HepG2 (cell line): ENCODE measurements around the gene BLVRA. TPM values are rescaled to one million over a fixed set of nuclear protein-coding genes. Genes with fewer than 3 reads are reported as not detected.

Source experiments
- ATAC-seq: fragments of 200-7000 bp; cut with Tn5 transposase; 3 replicates; pipeline ENCODE4 v1.9.1; 2020; ENCODE audit warnings: mild to moderate bottlenecking, moderate library complexity
- BruUV-seq: library from RNA; stranded (reverse); fragments of 400-500 nt; replicated peaks from 2 replicates; lab custom pipeline; 2021; lab: Mats Ljungman, UMichigan
- CTCF ChIA-PET: fragments of 300-600 bp; formaldehyde crosslinking; extraction: SDS; loops from one replicate; lab custom pipeline; 2021; ENCODE audit warnings: low total read pairs, inconsistent platforms, low intra/inter-chr PET ratio; lab: Yijun Ruan, JAX
- POLR2A ChIA-PET: fragments of 350-600 bp; sonication (Branson Sonifier 250); formaldehyde crosslinking; loops from one replicate; lab custom pipeline; 2020; ENCODE audit warnings: antibody characterized with exemption, inconsistent platforms; lab: Yijun Ruan, JAX
- DNase-seq: peaks from one replicate; pipeline ENCODE4 v3.0.0-alpha.2; 2015; ENCODE audit warnings: low spot score
- FAIRE-seq: peaks from 3 replicates; lab custom pipeline; 2011; peaks lifted over from hg19 to GRCh38; lab: Jason Lieb, UNC
- H2AFZ ChIP-seq: one replicate; pipeline ENCODE4 v1.6.1; 2011; ENCODE audit warnings: low read length, inconsistent platforms
- H3K27ac ChIP-seq: fragments of 300-600 bp; 3 replicates; pipeline ENCODE4 v1.8.0; 2011; ENCODE audit warnings: mixed run types, mild to moderate bottlenecking, mixed read lengths, low read length, inconsistent platforms; ENCODE audit not compliant: insufficient read depth; ENCODE audit errors: extremely low read length
- H3K27me3 ChIP-seq, 2 experiments: fragments of 200-600 bp in 1 of 2; 2 replicates in 1 of 2; 3 replicates in 1 of 2; pipeline versions ENCODE4 v1.6.0 to v1.8.0; 2011; ENCODE audit warnings: low read length in 2 of 2, mild to moderate bottlenecking in 2 of 2, moderate library complexity in 2 of 2, inconsistent platforms in 1 of 2; ENCODE audit not compliant: insufficient read depth in 2 of 2, control insufficient read depth in 1 of 2
- H3K36me3 ChIP-seq, 2 experiments: fragments of 200-600 bp in 1 of 2; replicated peaks in 1 of 2; 2 replicates in 1 of 2; 3 replicates in 1 of 2; pipeline versions ENCODE4 v1.5.1 to v1.8.0; 2011; ENCODE audit warnings: low read length in 2 of 2, inconsistent platforms in 1 of 2; ENCODE audit not compliant: insufficient read depth in 2 of 2, control insufficient read depth in 1 of 2
- H3K4me1 ChIP-seq: 2 replicates; pipeline ENCODE4 v1.5.1; 2012; ENCODE audit warnings: low read length, inconsistent platforms; ENCODE audit not compliant: insufficient read depth
- H3K4me2 ChIP-seq: 2 replicates; pipeline ENCODE4 v1.6.0; 2011; ENCODE audit warnings: low read depth, low read length, inconsistent platforms
- H3K4me3 ChIP-seq, 3 experiments: fragments of 200-600 bp in 1 of 3; sonication (generic), shearing (Covaris generic) in 1 of 3; replicated peaks in 1 of 3; 2 replicates each; pipeline ENCODE4 v1.5.1; 2011 to 2016; ENCODE audit warnings: low read length in 3 of 3, inconsistent platforms in 2 of 3, low read depth in 2 of 3, mild to moderate bottlenecking in 2 of 3, control low read depth in 1 of 3, mixed read lengths in 1 of 3; ENCODE audit not compliant: insufficient read depth in 1 of 3
- H3K79me2 ChIP-seq: one replicate; pipeline ENCODE4 v1.6.1; 2011; ENCODE audit warnings: low read length, inconsistent platforms; ENCODE audit not compliant: insufficient read depth
- H3K9ac ChIP-seq: 2 replicates; pipeline ENCODE4 v1.6.0; 2011; ENCODE audit warnings: mild to moderate bottlenecking, low read depth, low read length, inconsistent platforms; ENCODE audit not compliant: insufficient read depth
- H3K9me3 ChIP-seq: 2 replicates; pipeline ENCODE4 v1.5.1; 2012; ENCODE audit warnings: mild to moderate bottlenecking, low read length
- H4K20me1 ChIP-seq: 2 replicates; pipeline ENCODE4 v1.6.0; 2011; ENCODE audit warnings: inconsistent platforms, mild to moderate bottlenecking, low read length, moderate library complexity; ENCODE audit not compliant: insufficient read depth
- FOXC1 ChIP-seq: sonication (generic); formaldehyde crosslinking; IDR thresholded peaks from 2 replicates; pipeline ENCODE4 v1.8.0; 2022; ENCODE audit warnings: mild to moderate bottlenecking, missing genetic modification reagents, borderline replicate concordance
- HDAC1 ChIP-seq: sonication (generic); formaldehyde crosslinking; IDR thresholded peaks from 2 replicates; pipeline ENCODE4 v1.5.1; 2020; ENCODE audit warnings: mild to moderate bottlenecking, missing genetic modification reagents
- KLF16 ChIP-seq, 2 experiments: sonication (generic) in 1 of 2; formaldehyde crosslinking in 1 of 2; IDR thresholded peaks; 2 replicates each; pipeline versions ENCODE4 v1.6.1 to v1.8.0; 2016 to 2023; ENCODE audit warnings: missing genetic modification reagents in 2 of 2, missing compliant biosample characterization in 1 of 2
- MAZ ChIP-seq, 2 experiments: sonication (generic) in 1 of 2; formaldehyde crosslinking in 1 of 2; IDR thresholded peaks; 2 replicates each; pipeline versions ENCODE4 v1.5.0 to v1.6.1; 2012 to 2020; ENCODE audit warnings: low read depth in 2 of 2, mild to moderate bottlenecking in 2 of 2, borderline replicate concordance in 1 of 2, improper control_type of control experiment in 1 of 2, low read length in 1 of 2, missing genetic modification reagents in 1 of 2, moderate library complexity in 1 of 2
- SAP130 ChIP-seq: IDR thresholded peaks from 2 replicates; pipeline ENCODE4 v1.6.1; 2016; ENCODE audit warnings: low read depth
- SNAI1 ChIP-seq: sonication (generic); formaldehyde crosslinking; IDR thresholded peaks from 2 replicates; pipeline ENCODE4 v1.5.0; 2020; ENCODE audit warnings: mild to moderate bottlenecking, missing genetic modification reagents, borderline replicate concordance
- TBX2 ChIP-seq: sonication (generic); formaldehyde crosslinking; IDR thresholded peaks from 2 replicates; pipeline ENCODE4 v1.5.0; 2020; ENCODE audit warnings: missing genetic modification reagents, mild to moderate bottlenecking, borderline replicate concordance
- ZFP91 ChIP-seq: sonication (generic); formaldehyde crosslinking; IDR thresholded peaks from 2 replicates; pipeline ENCODE4 v1.9.0; 2022; ENCODE audit warnings: missing genetic modification reagents, mild to moderate bottlenecking, borderline replicate concordance
- ZFX ChIP-seq: sonication (generic); formaldehyde crosslinking; IDR thresholded peaks from 2 replicates; pipeline ENCODE4 v1.4.0; 2020; ENCODE audit warnings: mild to moderate bottlenecking, low read depth, missing genetic modification reagents, moderate library complexity
- ZNF556 ChIP-seq: sonication (generic); formaldehyde crosslinking; IDR thresholded peaks from 2 replicates; pipeline ENCODE4 v1.4.0; 2020; ENCODE audit warnings: mild to moderate bottlenecking, missing genetic modification reagents, borderline replicate concordance
- ZNF616 ChIP-seq: sonication (generic); formaldehyde crosslinking; IDR thresholded peaks from 2 replicates; pipeline ENCODE4 v1.5.0; 2020; ENCODE audit warnings: low read depth, mild to moderate bottlenecking, missing genetic modification reagents
- ZNF709 ChIP-seq: sonication (generic); formaldehyde crosslinking; IDR thresholded peaks from 2 replicates; pipeline ENCODE4 v1.5.0; 2020; ENCODE audit warnings: mild to moderate bottlenecking, missing genetic modification reagents
- WGBS: methylation state at CpG from one replicate; pipeline ENCODE4 v1.1.6; 2017; ENCODE audit warnings: low lambda C conversion rate; 5-methylcytosine and 5-hydroxymethylcytosine counted together
- in situ Hi-C: cut with HindIII; loops from 2 replicates; pipeline ENCODE4 v1.10.0; 2017; ENCODE audit warnings: low pct_unique_long_range_greater_than_20kb; ENCODE audit not compliant: extremely low pct_ligation_motif_present
- intact Hi-C: fragments of 100-400 bp; cut with micrococcal nuclease; formaldehyde crosslinking; loops from one replicate; pipeline ENCODE4 v1.10.0; 2022; ENCODE audit not compliant: unreplicated experiment
- polyA plus RNA-seq, 8 experiments: library from polyadenylated mRNA; depleted of rRNA in 3 of 8; stranded (reverse) in 7 of 8; unstranded in 1 of 8; fragments of >200 nt; fragmentation: Illumina TruSeq in 4 of 8; extraction: Trizol in 4 of 8; gene quantifications; 2 replicates each; pipeline versions ENCODE4 v1.2.1 to v1.2.3, GENCODE V29; 2011 to 2016; ENCODE audit warnings: low read depth in 4 of 8, missing spikeins in 1 of 8, mixed read lengths in 1 of 8; ENCODE audit not compliant: insufficient read depth in 1 of 8
- total RNA-seq, 5 experiments: library from RNA; depleted of rRNA; stranded (reverse); fragments of >200 nt; fragmentation: Illumina TruSeq; extraction: Trizol; gene quantifications; 2 replicates each; pipeline ENCODE4 v1.2.3, GENCODE V29; 2016; ENCODE audit warnings: low read depth in 1 of 5
- TF ChIP-seq, protein P1 (sequence below): sonication (generic); IDR thresholded peaks from 2 replicates; pipeline ENCODE4 v1.6.1; 2016; ENCODE audit warnings: low read depth, borderline replicate concordance
- TF ChIP-seq, protein P2 (sequence below): sonication (generic); formaldehyde crosslinking; IDR thresholded peaks from 2 replicates; pipeline ENCODE4 v1.5.1; 2020; ENCODE audit warnings: mild to moderate bottlenecking, missing genetic modification reagents, moderate library complexity

The BLVRA gene
- total and polyA plus RNA-seq, 2 of the 13 experiments (the other 11 are each of a cell fraction or from before 2014, with no cell fraction given) = 39.2 to 64.2 TPM

GRCh38 chr7:43750016-43750887, 8.2 kb upstream of the BLVRA start:
- POLR2A ChIA-PET = interaction anchor here (1.0 to 1.9 kb wide), 5 partner anchors 8 to 32 kb away, joined by 3 to 15 read pairs (median 4); partner anchors contain the start of genes BLVRA and COA1
- BruUV-seq = no TSS peak
- ATAC-seq (peak; percentile 86), FAIRE-seq (no peak), DNase-seq (no peak)
- no peak overlapping the region for H3K27ac ChIP-seq
- H3K4me3 ChIP-seq = peak overlapping the region; percentile 52 to 74 (median 55)
- no peaks in the 10 kb centered on the region for H4K20me1 ChIP-seq
- no peaks in the 10 kb centered on the region for H3K36me3 ChIP-seq
- peak overlapping the region; percentile 38 for H3K9ac ChIP-seq
- CTCF ChIA-PET = no interaction called here
- H3K27me3 ChIP-seq = no peaks in the 10 kb centered on the region
- intact Hi-C loops = no loop called here
- peak overlapping the region; percentile 93 for H3K4me2 ChIP-seq
- in situ Hi-C loops = no loop called here
- no peaks in the 10 kb centered on the region for H3K79me2 ChIP-seq
- no peaks in the 10 kb centered on the region for H3K9me3 ChIP-seq
- WGBS = 58% methylated on average over 6 of the region's 14 CpGs
- H3K4me1 ChIP-seq = peaks cover 20% of the 10 kb centered on the region
- H2AFZ ChIP-seq = no peak overlapping the region
- TF ChIP-seq SAP130 (CRISPR knock-in tag) (no peak), ZFP91 (CRISPR knock-in tag) (peak; percentile 25; the same call in 1 of the 2 replicates), ZNF709 (CRISPR knock-in tag) (peak; percentile 10; the same call in 1 of the 2 replicates), TBX2 (CRISPR knock-in tag) (peak; percentile 54; the same call in 1 of the 2 replicates), FOXC1 (CRISPR knock-in tag) (0 out of 2 replicates have a peak, but pooled peaks have one; percentile 17), SNAI1 (CRISPR knock-in tag) (no peak), HDAC1 (0 out of 2 replicates have a peak, but pooled peaks have one; percentile 38), ZNF616 (CRISPR knock-in tag) (no peak), ZNF556 (CRISPR knock-in tag) (0 out of 2 replicates have a peak, but pooled peaks have one; percentile 30), KLF16 (CRISPR knock-in tag; IDR thresholded peaks at IDR 0.05) (no peak), ZFX (CRISPR knock-in tag) (peak; percentile 60), MAZ (IDR thresholded peaks at IDR 0.05; ENCODE audit: borderline replicate concordance, low read depth, low read length) (no peak; the same call in 1 of the 2 replicates), MAZ (CRISPR knock-in tag; IDR thresholded peaks at IDR 0.05; ENCODE audit: low read depth) (peak; percentile 50; the same call in 1 of the 2 replicates)
- TF ChIP-seq, protein P1, sequence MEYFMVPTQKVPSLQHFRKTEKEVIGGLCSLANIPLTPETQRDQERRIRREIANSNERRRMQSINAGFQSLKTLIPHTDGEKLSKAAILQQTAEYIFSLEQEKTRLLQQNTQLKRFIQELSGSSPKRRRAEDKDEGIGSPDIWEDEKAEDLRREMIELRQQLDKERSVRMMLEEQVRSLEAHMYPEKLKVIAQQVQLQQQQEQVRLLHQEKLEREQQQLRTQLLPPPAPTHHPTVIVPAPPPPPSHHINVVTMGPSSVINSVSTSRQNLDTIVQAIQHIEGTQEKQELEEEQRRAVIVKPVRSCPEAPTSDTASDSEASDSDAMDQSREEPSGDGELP = peak; percentile 39; the same call in 1 of the 2 replicates
- TF ChIP-seq, protein P2, sequence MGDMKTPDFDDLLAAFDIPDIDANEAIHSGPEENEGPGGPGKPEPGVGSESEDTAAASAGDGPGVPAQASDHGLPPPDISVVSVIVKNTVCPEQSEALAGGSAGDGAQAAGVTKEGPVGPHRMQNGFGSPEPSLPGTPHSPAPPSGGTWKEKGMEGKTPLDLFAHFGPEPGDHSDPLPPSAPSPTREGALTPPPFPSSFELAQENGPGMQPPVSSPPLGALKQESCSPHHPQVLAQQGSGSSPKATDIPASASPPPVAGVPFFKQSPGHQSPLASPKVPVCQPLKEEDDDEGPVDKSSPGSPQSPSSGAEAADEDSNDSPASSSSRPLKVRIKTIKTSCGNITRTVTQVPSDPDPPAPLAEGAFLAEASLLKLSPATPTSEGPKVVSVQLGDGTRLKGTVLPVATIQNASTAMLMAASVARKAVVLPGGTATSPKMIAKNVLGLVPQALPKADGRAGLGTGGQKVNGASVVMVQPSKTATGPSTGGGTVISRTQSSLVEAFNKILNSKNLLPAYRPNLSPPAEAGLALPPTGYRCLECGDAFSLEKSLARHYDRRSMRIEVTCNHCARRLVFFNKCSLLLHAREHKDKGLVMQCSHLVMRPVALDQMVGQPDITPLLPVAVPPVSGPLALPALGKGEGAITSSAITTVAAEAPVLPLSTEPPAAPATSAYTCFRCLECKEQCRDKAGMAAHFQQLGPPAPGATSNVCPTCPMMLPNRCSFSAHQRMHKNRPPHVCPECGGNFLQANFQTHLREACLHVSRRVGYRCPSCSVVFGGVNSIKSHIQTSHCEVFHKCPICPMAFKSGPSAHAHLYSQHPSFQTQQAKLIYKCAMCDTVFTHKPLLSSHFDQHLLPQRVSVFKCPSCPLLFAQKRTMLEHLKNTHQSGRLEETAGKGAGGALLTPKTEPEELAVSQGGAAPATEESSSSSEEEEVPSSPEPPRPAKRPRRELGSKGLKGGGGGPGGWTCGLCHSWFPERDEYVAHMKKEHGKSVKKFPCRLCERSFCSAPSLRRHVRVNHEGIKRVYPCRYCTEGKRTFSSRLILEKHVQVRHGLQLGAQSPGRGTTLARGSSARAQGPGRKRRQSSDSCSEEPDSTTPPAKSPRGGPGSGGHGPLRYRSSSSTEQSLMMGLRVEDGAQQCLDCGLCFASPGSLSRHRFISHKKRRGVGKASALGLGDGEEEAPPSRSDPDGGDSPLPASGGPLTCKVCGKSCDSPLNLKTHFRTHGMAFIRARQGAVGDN (CRISPR knock-in tag) = peak; percentile 46; the same call in 1 of the 2 replicates
